PFSK-1 (cell line): ENCODE results near the gene DPYD.

ENCODE experiments used
- FOXP2 ChIP-seq: optimal IDR thresholded peaks from 2 replicates; pipeline ENCODE3; 2011; ENCODE audit warnings: borderline replicate concordance, control low read depth, inconsistent platforms; ENCODE audit not compliant: insufficient read depth; ENCODE audit errors: extremely low read length, extremely low read depth
- POLR2AphosphoS5 ChIP-seq: IDR thresholded peaks from 2 replicates; pipeline ENCODE4 v1.6.1; 2012; ENCODE audit warnings: low read depth, mild to moderate bottlenecking, control low read depth, low read length, moderate library complexity
- REST ChIP-seq, 2 experiments: IDR thresholded peaks; 2 replicates each; pipeline versions ENCODE4 v1.6.1 to v1.8.0; 2011 to 2012; ENCODE audit warnings: low read depth in 2 of 2, low read length in 2 of 2, control low read depth in 1 of 2, inconsistent platforms in 1 of 2, mild to moderate bottlenecking in 1 of 2, moderate library complexity in 1 of 2; ENCODE audit not compliant: insufficient read depth in 1 of 2
- SIN3A ChIP-seq: IDR thresholded peaks from 2 replicates; pipeline ENCODE4 v1.6.1; 2012; ENCODE audit warnings: mild to moderate bottlenecking, low read length, moderate library complexity, borderline replicate concordance; ENCODE audit not compliant: insufficient read depth
- TAF1 ChIP-seq: IDR thresholded peaks from 2 replicates; pipeline ENCODE4 v1.6.1; 2012; ENCODE audit warnings: low read length, control low read depth, borderline replicate concordance; ENCODE audit not compliant: insufficient read depth

Gene DPYD

GRCh38 chr1:97875996-97876395 is 44.8 kb downstream of the DPYD start:
- no peak for TF ChIP-seq SIN3A
- no peak for TF ChIP-seq REST (IDR thresholded peaks at IDR 0.05; ENCODE audit: insufficient read depth in 1 of 2, low read depth in 2 of 2, low read length in 2 of 2)
- no peak for TF ChIP-seq FOXP2
- TF ChIP-seq POLR2AphosphoS5, result no peak
- TF ChIP-seq TAF1, result no peak

- TF ChIP-seq POLR2AphosphoS5 (no peak), REST (IDR thresholded peaks at IDR 0.05; ENCODE audit: insufficient read depth in 1 of 2, low read depth in 2 of 2, low read length in 2 of 2) (no peak), FOXP2 (no peak), TAF1 (no peak), SIN3A (no peak)
Observed at GRCh38 chr1:97870589-97870988, 50.2 kb downstream of the DPYD start.

GRCh38 chr1:97869441-97869840 is 51.4 kb downstream of the DPYD start:
- TF ChIP-seq FOXP2, result no peak
- no peak for TF ChIP-seq SIN3A
- no peak for TF ChIP-seq POLR2AphosphoS5
- TF ChIP-seq TAF1, result no peak
- no peak for TF ChIP-seq REST (IDR thresholded peaks at IDR 0.05; ENCODE audit: insufficient read depth in 1 of 2, low read depth in 2 of 2, low read length in 2 of 2)

- TF ChIP-seq REST (IDR thresholded peaks at IDR 0.05; ENCODE audit: insufficient read depth in 1 of 2, low read depth in 2 of 2, low read length in 2 of 2) (no peak), TAF1 (no peak), FOXP2 (no peak), POLR2AphosphoS5 (no peak), SIN3A (no peak)
Observed at GRCh38 chr1:97867127-97867526, 53.7 kb downstream of the DPYD start.

GRCh38 chr1:97864615-97865014 is 56.2 kb downstream of the DPYD start:
- TF ChIP-seq POLR2AphosphoS5 (no peak), TAF1 (no peak), REST (IDR thresholded peaks at IDR 0.05; ENCODE audit: insufficient read depth in 1 of 2, low read depth in 2 of 2, low read length in 2 of 2) (no peak), FOXP2 (no peak), SIN3A (no peak)
